GM21723 (cell line): ENCODE measurements around the gene OSGIN1.
A peak's percentile ranks its signal among the peaks of the same experiment; 100 is the strongest.

ENCODE experiments used
- ATAC-seq: cut with Tn5 transposase; IDR thresholded peaks from one replicate; pipeline ENCODE4 v1.9.1; 2021; ENCODE audit warnings: mild to moderate bottlenecking, moderate library complexity; ENCODE audit not compliant: unreplicated experiment

The OSGIN1 gene

GRCh38 chr16:83956336-83957289 lies 3.6 kb downstream of the OSGIN1 start:
- peak; percentile 45 for ATAC-seq

- no peak for ATAC-seq
Observed at GRCh38 chr16:83957296-83957855, 4.3 kb downstream of the OSGIN1 start.

- no peak for ATAC-seq
Observed at GRCh38 chr16:83958137-83958845, 5.3 kb downstream of the OSGIN1 start.

- ATAC-seq = no peak
Observed at GRCh38 chr16:83958846-83959565, 6.0 kb downstream of the OSGIN1 start.

GRCh38 chr16:83959656-83960434 lies 6.8 kb downstream of the OSGIN1 start:
- no peak for ATAC-seq

GRCh38 chr16:83960521-83961249 lies 7.6 kb downstream of the OSGIN1 start:
- no peak for ATAC-seq

GRCh38 chr16:83961591-83961990 lies 8.6 kb downstream of the OSGIN1 start:
- ATAC-seq = no peak

- ATAC-seq = no peak
Observed at GRCh38 chr16:83963277-83964119, 10.5 kb downstream of the OSGIN1 start.

GRCh38 chr16:83964684-83965443 lies 11.8 kb downstream of the OSGIN1 start:
- ATAC-seq = no peak

- no peak for ATAC-seq
Observed at GRCh38 chr16:83965444-83966152, 12.6 kb downstream of the OSGIN1 start.

- no peak for ATAC-seq
Observed at GRCh38 chr16:83966153-83966696, 13.2 kb downstream of the OSGIN1 start.

- ATAC-seq = no peak
Observed at GRCh38 chr16:83967091-83967490, 14.1 kb downstream of the OSGIN1 start.

GRCh38 chr16:83967838-83968305 lies 14.8 kb downstream of the OSGIN1 start, which contains the start of gene NECAB2:
Gene NECAB2 (plus strand): TSS chr16:83968244. CDS start chr16:83968649, 405 bp downstream.
- no peak for ATAC-seq

- no peak for ATAC-seq
Observed at GRCh38 chr16:83968306-83968851, 15.3 kb downstream of the OSGIN1 start.

GRCh38 chr16:83968891-83969649 lies 16.0 kb downstream of the OSGIN1 start:
- no peak for ATAC-seq
